GM13976 (cell line): Measurements from ENCODE around the gene C2CD5.
"Not testable (repeated sequence)": the region's sequence is repeated elsewhere in the genome, so short reads cannot be mapped to it uniquely, and the experiment has no call there.

Source experiments
- DNase-seq: peaks from one replicate; pipeline ENCODE4 v3.0.0; 2012; ENCODE audit warnings: low spot score
- CTCF ChIP-seq: IDR thresholded peaks from 2 replicates; pipeline ENCODE4 v1.5.1; 2012; ENCODE audit warnings: borderline replicate concordance, mild to moderate bottlenecking; ENCODE audit not compliant: insufficient read depth; ENCODE audit errors: extremely low read depth, missing control alignments, control extremely low read depth
- in situ Hi-C: fragments of 300-500 bp; cut with MboI; formaldehyde crosslinking; loops from one replicate; pipeline ENCODE4 v1.12.0; 2022; ENCODE audit warnings: low sequenced_read_pairs, mixed read lengths, inconsistent platforms; ENCODE audit not compliant: unreplicated experiment

Gene C2CD5

GRCh38 chr12:22457085-22457484 is 87.3 kb downstream of the C2CD5 start:
- no peak for DNase-seq
- in situ Hi-C loops, result loop anchor here (25.0 kb wide), 1 partner anchor 770 kb away; no protein-coding TSS in a partner anchor
- no peak for TF ChIP-seq CTCF

GRCh38 chr12:22453511-22453910 is 90.8 kb downstream of the C2CD5 start:
- TF ChIP-seq CTCF, result no peak
- no peak for DNase-seq
- in situ Hi-C loops, result loop anchor here (25.0 kb wide), 1 partner anchor 766 kb away; no protein-coding TSS in a partner anchor

- no peak for TF ChIP-seq CTCF
- in situ Hi-C loops, result loop anchor here (25.0 kb wide), 1 partner anchor 360 kb away; no protein-coding TSS in a partner anchor
- DNase-seq, result no peak
These were observed 97.1 kb downstream of the C2CD5 start for GRCh38 chr12:22447223-22447622.

- in situ Hi-C loops, result loop anchor here (25.0 kb wide), 1 partner anchor 357 kb away; no protein-coding TSS in a partner anchor
- not testable (repeated sequence) for DNase-seq
These were observed 100.1 kb downstream of the C2CD5 start for GRCh38 chr12:22444317-22444665.

- peak; percentile 72 for TF ChIP-seq CTCF
- DNase-seq, result peak; percentile 55
- in situ Hi-C loops, result loop anchor here (25.0 kb wide), 1 partner anchor 356 kb away; no protein-coding TSS in a partner anchor
These were observed 100.7 kb downstream of the C2CD5 start for GRCh38 chr12:22443379-22444316.

- no peak for DNase-seq
These were observed 107.1 kb downstream of the C2CD5 start for GRCh38 chr12:22437031-22437806.

More at GRCh38 chr12:22437031-22437806, 107.1 kb downstream of the C2CD5 start:
- in situ Hi-C loops, result loop anchor here (25.0 kb wide), 1 partner anchor 350 kb away; no protein-coding TSS in a partner anchor
- TF ChIP-seq CTCF, result no peak
